MG63 (cell line): Measurements from ENCODE around the gene TACR2. TPM values are rescaled to one million over a fixed set of nuclear protein-coding genes. Genes with fewer than 3 reads are reported as not detected.

Experiments used
- DNase-seq: peaks from one replicate; pipeline ENCODE4 v3.0.0-alpha.2; 2020
- H3K27me3 ChIP-seq: fragments of 250-450 bp; sonication (Bioruptor Pico); 2 replicates; pipeline ENCODE4 v1.5.1; 2020; ENCODE audit warnings: mild to moderate bottlenecking, moderate library complexity
- H3K36me3 ChIP-seq: fragments of 250-450 bp; sonication (Bioruptor Pico); 2 replicates; pipeline ENCODE4 v1.5.1; 2020; ENCODE audit warnings: mild to moderate bottlenecking, moderate library complexity
- H3K4me3 ChIP-seq: fragments of 250-450 bp; sonication (Bioruptor Pico); 2 replicates; pipeline ENCODE4 v1.5.1; 2020; ENCODE audit warnings: mild to moderate bottlenecking, moderate library complexity
- H3K9me3 ChIP-seq: fragments of 250-450 bp; sonication (Bioruptor Pico); 2 replicates; pipeline ENCODE4 v1.5.1; 2020; ENCODE audit warnings: mild to moderate bottlenecking, moderate library complexity
- total RNA-seq: library from RNA; depleted of rRNA; stranded (reverse); fragments of >200 nt; shearing (Covaris generic); gene quantifications from 2 replicates; pipeline ENCODE4 v1.2.3, GENCODE V29; 2014; ENCODE audit warnings: low replicate concordance

TACR2 gene
- total RNA-seq, 1 experiment from 2014 or later: not detected

DNA sequence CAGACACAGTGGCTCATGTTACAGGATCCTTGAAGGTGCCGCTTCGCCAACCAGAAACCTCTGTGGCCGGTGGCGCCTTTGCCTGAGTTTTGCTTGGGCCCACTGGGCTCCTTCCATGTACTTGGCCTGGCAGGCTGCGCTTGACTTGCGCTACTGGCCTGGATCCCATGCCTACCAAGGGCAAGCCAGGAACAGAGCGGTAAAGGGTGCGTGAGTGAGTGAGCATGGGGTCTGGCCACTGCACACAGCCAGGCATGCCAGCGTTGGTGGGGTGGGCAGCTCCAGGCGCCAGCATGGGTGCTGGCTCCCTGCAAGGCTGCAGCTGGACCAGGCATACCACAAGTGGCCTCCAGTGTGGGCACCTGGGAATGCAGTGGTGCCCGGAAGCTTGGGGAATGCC, 18.2 kb upstream of the TACR2 start:
- no peak for DNase-seq
- peaks cover 3% of the 10 kb centered on the region; the same call in 1 of the 2 replicates for H3K9me3 ChIP-seq
- H3K4me3 ChIP-seq: no peak overlapping the region
- H3K27me3 ChIP-seq: no peaks in the 10 kb centered on the region
- H3K36me3 ChIP-seq: no peaks in the 10 kb centered on the region

DNA sequence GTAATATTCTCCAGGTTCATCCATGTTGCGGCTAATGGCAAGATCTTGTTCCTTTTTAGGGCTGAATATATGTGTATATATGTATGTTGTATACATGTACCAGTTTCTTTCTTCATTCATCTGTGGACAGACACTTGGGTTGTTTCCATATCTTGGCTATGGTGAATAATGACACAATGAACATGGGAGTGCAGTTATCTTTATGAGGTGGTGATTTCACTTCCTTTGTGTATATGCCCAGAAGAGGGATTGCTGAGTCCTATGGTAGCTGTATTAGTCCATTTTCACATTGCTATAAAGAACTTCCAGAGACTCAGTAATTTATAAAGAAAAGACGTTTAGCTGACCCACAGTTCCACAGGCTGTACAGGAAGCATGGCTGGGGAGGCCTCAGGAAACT, 17.5 kb upstream of the TACR2 start:
- peaks cover 3% of the 10 kb centered on the region; the same call in 1 of the 2 replicates for H3K9me3 ChIP-seq
- no peaks in the 10 kb centered on the region for H3K36me3 ChIP-seq
- no peak for DNase-seq
- no peaks in the 10 kb centered on the region for H3K27me3 ChIP-seq
- no peak overlapping the region for H3K4me3 ChIP-seq

DNA sequence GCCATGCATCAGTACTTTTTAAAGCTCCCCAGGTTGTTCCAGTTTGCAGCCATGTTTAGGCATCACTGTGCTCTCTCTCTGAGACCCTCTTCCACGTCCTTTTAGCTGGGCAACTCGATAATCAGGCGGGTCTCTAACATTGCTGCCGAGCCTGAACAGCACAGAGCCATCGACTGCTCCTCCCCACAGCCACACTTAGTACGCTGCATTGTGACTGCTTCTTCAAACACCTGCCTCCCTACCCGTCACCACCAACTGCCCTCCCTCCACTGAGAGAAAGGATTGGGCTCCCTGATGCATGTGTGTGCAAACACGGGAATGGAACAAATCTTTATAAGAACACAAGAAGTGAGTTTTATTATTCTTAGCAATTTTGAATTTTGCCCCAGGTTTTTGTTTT, 11.4 kb upstream of the TACR2 start:
- Histone ChIP-seq H3K4me3 (no peak overlapping the region), H3K36me3 (no peaks in the 10 kb centered on the region)
- no peak for DNase-seq

DNA sequence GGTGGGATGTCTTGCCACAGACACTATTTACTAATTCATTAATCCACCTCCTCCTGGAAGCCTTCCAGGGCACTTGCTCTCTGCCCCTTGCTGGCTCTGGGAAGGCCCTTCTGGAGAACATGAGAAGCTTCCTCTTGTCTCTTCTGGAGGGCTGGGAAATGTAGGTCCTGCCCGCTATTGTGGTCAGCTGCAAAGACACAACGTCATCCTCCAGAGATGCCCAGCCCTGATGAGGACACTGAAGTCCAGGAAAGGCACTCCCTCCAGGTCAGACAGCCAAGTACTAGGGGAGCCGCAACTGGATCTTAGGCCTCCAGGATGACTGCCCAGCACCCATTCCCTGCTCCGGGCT, 9.6 kb upstream of the TACR2 start:
- no peak for DNase-seq
- Histone ChIP-seq H3K27me3 (no peaks in the 10 kb centered on the region), H3K36me3 (no peaks in the 10 kb centered on the region), H3K4me3 (no peak overlapping the region), H3K9me3 (no peaks in the 10 kb centered on the region)

More for the DNA sequence above, 11.4 kb upstream of the TACR2 start:
- no peaks in the 10 kb centered on the region for H3K27me3 ChIP-seq
- H3K9me3 ChIP-seq: no peaks in the 10 kb centered on the region

DNA sequence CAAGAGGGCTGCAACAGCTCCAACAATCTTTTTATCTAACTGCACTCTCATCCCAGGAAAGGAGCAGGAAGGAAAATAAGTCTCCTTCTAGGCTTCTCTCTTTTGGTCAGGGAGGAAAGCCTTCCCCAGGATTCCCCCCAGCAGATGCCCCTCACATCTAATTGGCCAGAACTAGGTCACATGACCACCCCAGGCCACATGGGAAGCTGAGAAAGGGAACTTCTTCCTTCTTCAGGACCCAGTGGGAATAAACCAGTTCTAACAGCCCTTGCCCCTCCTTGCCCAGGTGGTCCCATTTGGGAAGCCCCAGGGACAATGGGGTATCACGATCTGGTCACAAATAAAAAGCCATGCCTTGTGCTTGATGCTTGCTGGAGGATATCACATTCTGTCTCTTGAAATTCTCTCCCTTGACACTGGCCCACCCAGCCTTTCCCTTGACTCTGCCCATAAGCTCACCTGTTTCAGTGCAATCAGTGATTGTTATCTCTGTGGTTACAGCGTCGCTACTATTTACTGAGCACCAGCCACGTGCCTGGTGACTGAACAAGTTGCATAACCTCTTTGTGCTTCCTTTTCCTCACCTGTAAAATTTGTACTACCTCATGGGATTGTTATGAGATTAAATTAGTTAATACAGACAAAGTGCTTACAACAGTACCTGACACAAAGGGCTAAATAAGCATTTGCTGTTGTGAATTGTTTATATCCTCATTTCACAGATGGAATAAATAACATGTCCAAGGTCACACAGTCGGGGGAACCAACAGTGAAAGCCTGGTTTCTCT, 9.0 kb upstream of the TACR2 start:
- DNase-seq: no peak
- no peak overlapping the region for H3K4me3 ChIP-seq
- no peaks in the 10 kb centered on the region for H3K9me3 ChIP-seq
- H3K36me3 ChIP-seq: no peaks in the 10 kb centered on the region
- H3K27me3 ChIP-seq: no peaks in the 10 kb centered on the region

DNA sequence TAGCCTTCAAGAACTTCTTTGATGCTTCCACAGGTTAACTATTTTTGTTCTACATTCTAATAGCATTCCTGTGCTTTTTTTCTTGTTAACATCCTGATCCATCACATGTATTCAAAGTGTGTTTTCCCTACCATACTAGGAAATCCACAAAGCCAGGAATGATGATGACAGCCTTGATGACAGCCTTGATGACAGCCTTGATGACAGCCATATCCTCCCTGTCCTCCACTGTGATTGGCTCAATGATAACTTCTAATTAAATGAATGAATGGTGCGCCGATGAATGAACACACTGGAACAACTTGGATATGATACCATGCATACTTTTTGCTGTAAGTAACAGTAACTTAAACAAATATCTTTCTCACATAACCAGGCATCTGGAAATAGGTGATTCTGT, 8.3 kb upstream of the TACR2 start:
- no peaks in the 10 kb centered on the region for H3K36me3 ChIP-seq
- no peak for DNase-seq
- no peak overlapping the region for H3K4me3 ChIP-seq
- no peaks in the 10 kb centered on the region for H3K9me3 ChIP-seq
- no peaks in the 10 kb centered on the region for H3K27me3 ChIP-seq

DNA sequence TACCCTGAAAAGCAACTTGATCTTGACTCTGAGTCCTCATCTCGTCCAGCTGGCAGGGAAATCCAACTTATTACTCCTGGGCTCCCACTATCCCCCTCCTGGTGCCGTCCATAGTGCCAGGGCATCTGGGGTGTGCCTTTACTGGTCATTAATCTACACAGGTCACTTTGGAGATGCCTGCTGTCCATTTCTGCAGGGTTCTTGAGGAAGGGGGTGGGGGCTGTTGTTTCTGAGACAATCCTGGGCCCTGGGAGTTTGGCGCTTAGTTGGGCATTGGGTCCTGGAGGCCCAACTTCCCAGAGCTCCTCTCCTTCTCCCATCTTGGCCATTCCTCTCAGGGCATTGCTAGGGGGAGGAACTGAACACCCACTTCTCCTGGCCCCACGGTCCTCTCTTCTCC, 6.0 kb upstream of the TACR2 start:
- Histone ChIP-seq H3K4me3 (no peak overlapping the region), H3K9me3 (no peaks in the 10 kb centered on the region), H3K36me3 (no peaks in the 10 kb centered on the region), H3K27me3 (no peaks in the 10 kb centered on the region)
- DNase-seq: no peak

DNA sequence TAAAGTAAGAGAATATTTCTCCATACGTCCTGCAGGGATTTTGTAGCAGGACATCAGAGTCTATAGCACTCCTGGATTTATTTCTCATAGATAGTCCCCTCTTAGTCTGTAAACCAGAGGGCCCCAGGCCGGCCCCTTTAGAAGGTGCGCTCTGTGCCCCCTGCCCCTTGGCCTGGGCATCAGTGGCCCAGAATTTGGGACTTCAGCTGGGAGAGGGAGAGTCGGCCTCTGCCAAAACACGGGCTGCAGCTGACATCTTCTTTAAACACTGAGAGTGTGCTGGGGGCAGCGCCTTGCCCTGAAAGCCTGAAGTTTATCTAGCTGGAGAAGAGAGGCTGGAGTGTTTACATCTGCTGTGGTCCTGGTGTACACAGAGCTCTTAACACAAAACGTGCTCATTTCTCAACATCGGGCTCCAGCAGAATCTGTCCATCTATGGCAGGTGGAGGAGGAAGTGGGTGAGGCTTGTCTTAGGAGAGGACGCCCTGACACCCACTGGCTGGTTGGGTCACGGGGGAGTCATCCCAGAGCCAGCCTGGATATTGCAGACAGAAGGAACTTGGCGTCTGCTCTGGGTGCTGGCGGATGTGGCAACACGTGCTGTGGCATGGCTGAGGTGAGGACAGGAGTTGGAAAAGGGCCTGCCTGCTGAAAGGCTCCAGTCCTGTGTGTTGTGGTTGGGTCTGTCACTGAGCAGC, 5.0 kb upstream of the TACR2 start:
- DNase-seq: no peak
- no peaks in the 10 kb centered on the region for H3K27me3 ChIP-seq
- no peak overlapping the region for H3K4me3 ChIP-seq
- H3K9me3 ChIP-seq: no peaks in the 10 kb centered on the region
- no peaks in the 10 kb centered on the region for H3K36me3 ChIP-seq

DNA sequence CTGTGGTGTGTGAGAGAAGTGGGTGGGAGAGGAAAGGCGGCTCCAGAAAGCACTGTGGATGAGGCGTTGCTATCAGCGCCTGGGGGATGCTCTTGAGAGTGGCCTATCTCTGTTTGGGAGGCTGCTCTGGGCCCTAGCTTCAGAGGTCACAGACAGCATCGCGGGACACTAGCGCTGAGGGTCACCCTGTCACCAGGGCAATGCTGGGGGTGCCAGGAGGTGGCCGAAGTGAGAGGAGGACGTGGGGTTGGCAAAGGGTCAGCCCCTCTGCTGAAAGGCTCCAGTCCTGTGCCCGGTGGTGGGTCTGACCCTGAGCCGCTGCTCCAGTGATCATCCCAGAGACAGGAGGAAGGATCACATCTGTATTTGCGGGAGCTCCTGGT, 3.0 kb upstream of the TACR2 start:
- H3K4me3 ChIP-seq: no peak overlapping the region
- H3K36me3 ChIP-seq: no peaks in the 10 kb centered on the region
- DNase-seq: no peak
- H3K27me3 ChIP-seq: no peaks in the 10 kb centered on the region
- no peaks in the 10 kb centered on the region for H3K9me3 ChIP-seq

DNA sequence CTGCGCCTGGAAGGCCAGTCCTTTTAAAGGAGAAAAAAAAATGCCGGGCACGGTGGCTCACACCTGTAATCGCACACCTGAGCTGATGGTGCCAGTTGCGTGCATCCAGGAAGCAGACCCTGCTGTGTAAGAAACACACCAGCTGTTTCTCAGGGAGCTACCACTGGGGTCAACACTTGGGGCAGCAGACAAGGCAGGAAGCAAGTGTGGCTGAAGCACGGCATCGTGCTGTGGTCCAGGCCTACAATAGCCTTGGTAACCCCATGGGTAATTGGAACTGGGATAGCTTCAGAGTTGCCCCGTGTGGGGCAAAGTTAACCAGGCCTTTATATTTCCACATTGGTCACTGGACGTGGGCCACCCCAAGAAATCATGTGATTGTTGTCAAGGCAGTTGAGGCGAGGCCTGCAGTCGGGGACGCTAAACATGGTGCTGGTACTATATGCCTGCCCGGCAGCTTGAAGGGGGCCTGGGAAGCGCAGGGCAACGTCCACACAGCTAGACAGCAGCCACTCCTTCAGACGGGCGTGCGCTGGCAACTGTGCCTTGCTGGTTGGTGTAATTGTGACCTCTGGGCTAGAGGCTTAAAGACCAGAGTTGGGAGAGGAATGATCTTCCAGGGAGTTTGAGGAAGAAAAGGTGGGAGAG, 2.5 kb upstream of the TACR2 start:
- no peak overlapping the region for H3K4me3 ChIP-seq
- H3K27me3 ChIP-seq: no peaks in the 10 kb centered on the region
- H3K36me3 ChIP-seq: no peaks in the 10 kb centered on the region
- DNase-seq: no peak
- no peaks in the 10 kb centered on the region for H3K9me3 ChIP-seq

DNA sequence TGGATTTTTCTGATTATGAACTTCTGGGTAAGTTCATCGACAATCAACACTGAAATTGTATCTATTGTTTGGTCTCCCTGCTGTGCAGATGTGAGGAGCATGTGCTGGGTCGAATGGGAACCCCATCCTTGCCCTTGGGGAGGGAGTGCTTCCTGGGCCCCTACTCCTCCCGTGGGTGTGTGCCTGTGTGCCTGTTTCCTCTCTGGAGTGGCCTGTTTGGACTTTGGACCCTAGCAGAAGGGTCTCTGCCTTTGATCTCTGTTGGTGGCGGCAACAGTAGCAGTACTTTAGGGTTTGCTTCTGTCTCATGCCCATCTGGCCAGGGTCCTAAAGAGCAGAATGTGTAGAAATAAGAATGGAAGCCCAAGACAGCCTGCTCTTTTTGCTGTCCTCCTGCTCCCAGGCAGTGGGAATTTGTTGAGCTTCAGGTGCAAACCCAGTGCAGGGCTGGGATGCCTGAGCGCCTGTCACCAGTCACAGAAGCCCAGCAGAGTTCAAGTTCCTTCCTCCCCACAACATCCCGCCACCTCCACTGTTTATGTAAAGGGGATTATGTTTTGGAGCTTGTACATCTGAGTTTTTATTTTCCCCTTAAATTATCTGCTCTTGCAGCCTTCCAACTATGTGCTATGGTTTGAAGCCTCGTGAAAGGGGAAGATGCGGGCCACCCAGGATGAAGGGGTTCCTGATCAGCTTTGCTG, 1.5 kb upstream of the TACR2 start:
- DNase-seq: no peak
- Histone ChIP-seq H3K36me3 (no peaks in the 10 kb centered on the region), H3K27me3 (no peaks in the 10 kb centered on the region), H3K4me3 (no peak overlapping the region), H3K9me3 (no peaks in the 10 kb centered on the region)

DNA sequence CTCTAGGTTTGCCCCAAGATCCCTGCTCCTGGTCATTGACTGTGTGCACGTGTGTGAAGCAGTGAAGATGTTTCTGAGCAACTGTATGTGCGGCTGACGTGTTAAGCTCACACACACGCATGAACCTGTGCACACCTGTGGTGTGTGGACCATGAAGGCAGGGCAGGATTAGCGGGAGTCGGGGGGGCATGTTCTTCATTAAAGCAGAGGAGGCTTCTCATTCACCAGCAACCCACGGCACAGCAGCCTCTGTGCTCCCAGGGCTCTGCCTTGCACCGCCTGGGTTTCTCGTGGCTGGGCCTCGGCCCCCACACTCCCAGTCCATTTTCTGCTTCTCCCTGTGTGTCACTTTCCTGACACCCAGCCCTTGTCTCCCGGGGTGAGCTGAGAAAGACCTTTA, 824 bp upstream of the TACR2 start:
- no peak for DNase-seq
- Histone ChIP-seq H3K9me3 (no peaks in the 10 kb centered on the region), H3K36me3 (no peaks in the 10 kb centered on the region), H3K4me3 (no peak overlapping the region), H3K27me3 (no peaks in the 10 kb centered on the region)

DNA sequence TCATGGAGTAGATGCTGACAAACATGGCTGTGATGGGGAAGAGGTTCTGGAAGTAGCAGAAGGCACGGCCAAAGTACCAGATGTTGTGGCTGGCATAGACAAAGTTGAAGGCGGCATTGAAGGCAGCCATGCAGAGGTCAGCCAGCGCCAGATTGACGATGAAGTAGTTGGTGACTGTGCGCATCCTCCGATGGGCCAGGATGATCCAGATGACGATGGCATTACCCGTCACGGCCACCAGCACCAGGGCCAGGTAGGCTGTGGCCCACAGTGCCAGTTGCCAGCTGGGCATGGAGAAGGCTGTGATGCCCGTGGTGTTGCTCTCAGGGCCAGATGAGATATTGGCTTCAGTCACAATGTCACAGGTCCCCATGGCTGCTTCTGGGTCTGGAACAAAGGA, 767 bp downstream of the TACR2 start:
- no peaks in the 10 kb centered on the region for H3K27me3 ChIP-seq
- no peaks in the 10 kb centered on the region for H3K36me3 ChIP-seq
- no peak for DNase-seq
- H3K4me3 ChIP-seq: no peak overlapping the region
- no peaks in the 10 kb centered on the region for H3K9me3 ChIP-seq

DNA sequence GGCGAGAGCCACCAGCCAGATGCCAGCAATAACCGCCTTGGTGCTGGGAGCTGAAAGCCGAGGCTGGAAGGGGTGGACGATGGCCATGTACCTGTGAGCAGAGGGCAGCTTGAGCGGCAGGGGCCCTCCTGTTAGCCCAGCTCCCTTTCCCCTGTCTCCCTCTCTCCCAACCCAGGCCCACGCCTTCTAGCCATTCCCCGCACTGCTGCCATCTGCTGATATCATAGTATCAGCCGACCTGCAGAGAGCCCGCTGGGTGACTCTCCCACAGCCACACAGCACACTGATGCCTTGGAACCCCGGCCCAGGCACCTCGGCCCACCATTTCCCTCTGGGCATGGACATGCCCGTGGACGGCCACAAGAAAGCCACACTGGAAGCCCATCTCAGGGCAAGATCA, 1.7 kb downstream of the TACR2 start:
- Histone ChIP-seq H3K36me3 (no peaks in the 10 kb centered on the region), H3K27me3 (no peaks in the 10 kb centered on the region), H3K9me3 (no peaks in the 10 kb centered on the region), H3K4me3 (no peak overlapping the region)
- no peak for DNase-seq

DNA sequence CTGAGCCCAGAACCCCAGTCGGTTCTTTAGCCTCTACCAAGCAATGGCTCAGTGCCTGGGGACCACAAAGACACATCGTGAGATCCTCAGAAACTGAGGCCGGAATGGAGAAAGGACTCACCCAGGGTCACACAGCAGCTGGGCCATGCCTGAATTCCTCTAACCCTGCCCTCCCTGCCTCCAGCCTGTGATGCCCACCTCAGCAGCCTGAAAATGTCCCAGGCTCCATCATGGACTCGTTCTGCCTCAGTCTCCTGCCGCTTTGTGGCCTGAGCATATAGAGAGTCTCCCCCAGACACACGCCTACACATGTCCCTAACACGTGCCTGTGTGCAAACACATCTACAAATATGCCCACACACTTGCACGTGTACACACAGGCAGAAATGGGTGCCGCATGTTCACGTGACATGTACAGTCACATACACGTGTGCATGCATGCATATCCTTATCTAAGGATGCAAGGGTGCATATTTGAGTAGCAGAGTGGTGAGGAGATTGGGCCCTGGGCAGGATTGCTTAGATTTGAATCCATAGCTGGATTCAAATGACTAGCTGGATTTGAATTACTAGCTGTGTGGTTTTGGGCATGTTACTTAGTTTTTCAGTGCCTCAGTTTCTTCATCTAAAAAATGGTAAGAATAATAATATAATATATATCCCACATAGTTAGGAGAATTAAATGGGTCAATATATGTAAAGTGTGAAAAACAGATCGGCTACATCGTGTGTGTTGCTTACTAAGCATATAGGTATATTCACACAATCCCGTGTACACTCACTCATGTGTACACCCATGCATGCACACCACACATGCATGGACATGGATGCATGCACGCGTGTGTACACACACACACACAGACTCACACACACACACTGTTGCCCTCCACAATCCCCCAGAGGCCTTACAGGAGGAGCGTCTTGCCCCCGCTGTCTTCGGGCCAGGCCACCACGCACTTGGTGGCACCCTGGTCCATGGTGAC, 2.4 kb downstream of the TACR2 start:
- no peaks in the 10 kb centered on the region for H3K36me3 ChIP-seq
- H3K4me3 ChIP-seq: no peak overlapping the region
- H3K27me3 ChIP-seq: no peaks in the 10 kb centered on the region
- DNase-seq: no peak
- H3K9me3 ChIP-seq: no peaks in the 10 kb centered on the region

DNA sequence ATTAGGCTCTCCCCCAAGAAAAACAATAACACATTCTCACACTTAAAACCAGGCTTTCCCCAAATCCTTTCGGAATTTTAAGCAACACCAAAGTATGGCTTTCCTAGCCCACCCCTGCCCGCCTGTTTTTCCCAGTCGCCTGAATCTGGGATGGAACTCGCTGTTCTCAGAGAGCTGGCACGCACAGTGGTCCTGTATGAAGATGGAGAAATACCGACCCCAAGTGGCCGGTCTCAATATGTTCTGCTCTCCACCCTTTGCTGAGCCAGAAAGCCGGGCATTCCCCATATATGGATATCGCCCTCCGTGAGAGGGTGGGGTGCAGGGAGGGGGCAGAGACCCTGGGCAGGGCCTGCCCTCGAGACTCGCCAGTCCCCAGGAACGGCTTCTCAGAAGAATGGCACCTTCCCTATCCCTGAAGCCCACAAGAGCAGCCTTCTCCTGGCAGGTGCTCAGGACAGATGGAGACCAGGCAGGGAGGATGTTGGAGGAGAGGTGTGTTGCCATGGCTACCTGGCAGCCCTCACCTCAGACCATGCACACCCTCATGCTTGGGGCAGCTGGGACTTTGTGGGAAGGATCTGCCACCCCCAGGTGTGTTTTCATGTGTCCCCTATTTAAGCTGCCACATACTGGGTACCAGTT, 3.4 kb downstream of the TACR2 start:
- Histone ChIP-seq H3K9me3 (no peaks in the 10 kb centered on the region), H3K4me3 (no peak overlapping the region), H3K27me3 (no peaks in the 10 kb centered on the region), H3K36me3 (no peaks in the 10 kb centered on the region)
- peak; percentile 53 for DNase-seq
